Kidney epithelial cell (primary cell): Measurements from ENCODE around the gene HDC. TPM values are rescaled to one million over a fixed set of nuclear protein-coding genes. Genes with fewer than 3 reads are reported as not detected.

ENCODE experiments used
- DNase-seq: peaks from one replicate; pipeline ENCODE4 v3.0.0-alpha.2; 2010; ENCODE audit warnings: low read depth
- H3K27me3 ChIP-seq: 2 replicates; pipeline ENCODE4 v1.6.0; 2011; ENCODE audit warnings: low read length; ENCODE audit not compliant: control insufficient read depth, insufficient read depth
- H3K36me3 ChIP-seq: 2 replicates; pipeline ENCODE4 v1.5.1; 2011; ENCODE audit warnings: low read length; ENCODE audit not compliant: control insufficient read depth, insufficient read depth
- H3K4me3 ChIP-seq: 2 replicates; pipeline ENCODE4 v1.5.1; 2011; ENCODE audit warnings: low read depth, mild to moderate bottlenecking, control low read depth, low read length
- CTCF ChIP-seq: IDR thresholded peaks from 2 replicates; pipeline ENCODE4 v1.5.1; 2011; ENCODE audit warnings: mild to moderate bottlenecking, moderate library complexity, low read length, control low read depth, inconsistent platforms; ENCODE audit not compliant: insufficient read depth, poor library complexity, severe bottlenecking
- total RNA-seq: library from RNA; depleted of rRNA; stranded (reverse); fragments of >200 nt; gene quantifications from 2 replicates; pipeline ENCODE4 v1.2.3, GENCODE V29; 2015

Gene HDC
- total RNA-seq, 1 donor from 2014 or later: not detected

- no peak for DNase-seq
- TF ChIP-seq CTCF: no peak
Observed at GRCh38 chr15:50247819-50248655, 17.5 kb downstream of the HDC start.

DNA sequence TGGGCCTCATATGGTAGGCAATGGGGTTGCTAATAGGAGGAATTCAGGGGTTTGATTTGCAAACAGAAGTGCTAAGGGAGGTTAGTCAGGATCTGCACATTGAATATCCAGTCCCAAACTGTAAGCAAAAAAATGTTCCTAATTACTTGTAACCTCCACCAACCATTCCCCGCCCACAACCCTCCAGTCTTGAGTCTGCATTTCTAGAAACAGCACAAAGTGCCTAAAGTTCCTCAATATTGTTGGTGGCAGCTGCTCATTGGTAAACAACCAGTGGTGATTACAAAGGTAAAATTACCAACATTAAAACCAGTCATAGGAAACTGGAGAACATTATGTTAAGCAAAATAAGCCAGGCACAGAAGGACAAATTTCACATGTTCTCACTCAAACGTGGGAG lies 18.9 kb downstream of the HDC start:
- no peak for DNase-seq
- Histone ChIP-seq H3K4me3 (no peak overlapping the region), H3K27me3 (no peaks in the 10 kb centered on the region), H3K36me3 (no peaks in the 10 kb centered on the region)
- TF ChIP-seq CTCF: no peak

More at GRCh38 chr15:50247819-50248655, 17.5 kb downstream of the HDC start:
- no peak overlapping the region for H3K4me3 ChIP-seq
- H3K36me3 ChIP-seq: no peaks in the 10 kb centered on the region
- H3K27me3 ChIP-seq: no peaks in the 10 kb centered on the region

DNA sequence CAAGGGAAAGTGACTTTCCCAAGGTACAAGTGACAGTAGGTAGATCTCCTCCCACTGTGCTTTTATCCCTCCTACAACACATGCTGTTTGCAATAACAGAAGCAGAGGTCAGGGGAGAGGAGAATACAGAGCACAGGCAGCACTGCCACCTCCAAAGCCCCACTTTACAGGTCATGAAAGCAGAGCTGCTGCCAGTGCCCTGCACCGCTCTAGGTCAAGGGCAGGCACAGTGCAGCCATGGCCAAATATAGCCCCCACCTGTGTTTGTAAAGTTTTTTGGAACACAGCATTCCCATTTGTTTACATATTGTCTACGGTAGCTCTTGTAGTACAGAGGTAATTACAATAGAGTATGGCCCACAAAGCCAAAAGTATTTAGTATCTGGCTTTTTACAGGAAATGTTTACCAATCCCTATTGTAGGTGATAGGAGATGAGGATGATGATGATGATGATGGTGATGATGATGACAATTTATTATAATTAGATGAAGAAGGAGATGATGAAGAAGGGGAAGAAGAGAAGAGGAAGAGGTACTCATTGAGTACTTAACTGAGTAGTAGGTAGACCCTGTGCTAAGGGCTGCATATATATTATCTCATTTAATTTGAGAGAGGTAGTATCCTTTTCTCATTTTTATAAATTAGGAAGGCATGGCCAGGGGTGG lies 20.4 kb downstream of the HDC start:
- Histone ChIP-seq H3K4me3 (no peak overlapping the region), H3K36me3 (no peaks in the 10 kb centered on the region), H3K27me3 (no peaks in the 10 kb centered on the region)
- TF ChIP-seq CTCF: no peak
- no peak for DNase-seq

DNA sequence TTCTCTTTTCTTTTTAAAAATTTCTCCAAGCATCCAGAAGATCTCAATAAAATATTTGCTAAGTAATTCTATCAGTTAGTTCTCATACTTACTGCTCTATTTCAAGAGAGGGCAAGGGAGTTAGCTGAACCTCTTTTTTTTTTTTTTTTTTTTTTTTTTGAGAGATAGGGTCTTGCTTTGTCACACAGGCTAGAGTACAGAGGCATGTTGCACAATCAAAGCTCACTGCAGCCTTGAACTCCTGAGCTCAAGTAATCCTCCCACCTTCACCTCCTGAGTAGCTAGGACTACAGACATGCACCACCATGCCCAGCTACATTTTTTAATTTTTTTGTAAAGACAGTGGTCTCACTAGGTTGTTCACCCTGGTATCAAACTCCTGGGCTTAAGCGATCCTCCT lies 21.4 kb downstream of the HDC start:
- TF ChIP-seq CTCF: no peak
- H3K4me3 ChIP-seq: no peak overlapping the region

GRCh38 chr15:50241684-50242450 lies 23.7 kb downstream of the HDC start:
- no peak for TF ChIP-seq CTCF
- DNase-seq: peak; percentile 37
- Histone ChIP-seq H3K4me3 (no peak overlapping the region), H3K36me3 (no peaks in the 10 kb centered on the region), H3K27me3 (no peaks in the 10 kb centered on the region)

More for the DNA sequence above, 21.4 kb downstream of the HDC start:
- Histone ChIP-seq H3K36me3 (no peaks in the 10 kb centered on the region), H3K27me3 (no peaks in the 10 kb centered on the region)
- no peak for DNase-seq
